H9 (cell line): ENCODE results near the gene TBC1D22A. TPM values are rescaled to one million over a fixed set of nuclear protein-coding genes. Genes with fewer than 3 reads are reported as not detected.

Source experiments
- DNase-seq: peaks from one replicate; pipeline ENCODE4 v3.0.0-alpha.2; 2017
- H2AFZ ChIP-seq: one replicate; pipeline ENCODE4 v1.6.1; 2013; ENCODE audit warnings: mild to moderate bottlenecking, low read length, control low read depth, moderate library complexity
- H2AK5ac ChIP-seq: 2 replicates; pipeline ENCODE4 v1.6.1; 2013; ENCODE audit warnings: low read length, control low read depth, mixed read lengths; ENCODE audit not compliant: insufficient read length
- H2BK120ac ChIP-seq: one replicate; pipeline ENCODE4 v1.6.1; 2013; ENCODE audit warnings: low read depth, mild to moderate bottlenecking, low read length, control low read depth, inconsistent platforms; ENCODE audit not compliant: poor library complexity, severe bottlenecking
- H2BK12ac ChIP-seq: 2 replicates; pipeline ENCODE4 v1.6.1; 2013; ENCODE audit warnings: low read length, control low read depth, mixed read lengths, low read depth; ENCODE audit not compliant: insufficient read length
- H2BK15ac ChIP-seq: 2 replicates; pipeline ENCODE4 v1.6.1; 2013; ENCODE audit warnings: low read depth, low read length, control low read depth
- H2BK20ac ChIP-seq: one replicate; pipeline ENCODE4 v1.6.1; 2013; ENCODE audit warnings: low read depth, mild to moderate bottlenecking, low read length, control low read depth, inconsistent platforms; ENCODE audit not compliant: poor library complexity, severe bottlenecking
- H2BK5ac ChIP-seq: 2 replicates; pipeline ENCODE4 v1.6.1; 2013; ENCODE audit warnings: low read length, control low read depth, mixed read lengths; ENCODE audit not compliant: insufficient read length
- H3K14ac ChIP-seq: 2 replicates; pipeline ENCODE4 v1.6.1; 2013; ENCODE audit warnings: low read length, control low read depth; ENCODE audit not compliant: insufficient read depth
- H3K18ac ChIP-seq: 2 replicates; pipeline ENCODE4 v1.6.1; 2013; ENCODE audit warnings: low read depth, mild to moderate bottlenecking, mixed read lengths, low read length, control low read depth; ENCODE audit not compliant: insufficient read length
- H3K23ac ChIP-seq: 2 replicates; pipeline ENCODE4 v1.6.1; 2013; ENCODE audit warnings: low read length, control low read depth, mixed read lengths, low read depth; ENCODE audit not compliant: insufficient read length
- H3K23me2 ChIP-seq: 2 replicates; pipeline ENCODE4 v1.6.1; 2013; ENCODE audit warnings: low read depth, mild to moderate bottlenecking, mixed read lengths, low read length, control low read depth; ENCODE audit not compliant: insufficient read length, poor library complexity, severe bottlenecking
- H3K27ac ChIP-seq: 2 replicates; pipeline ENCODE4 v1.5.1; 2013; ENCODE audit warnings: low read length, control low read depth, mixed read lengths, low read depth; ENCODE audit not compliant: insufficient read length
- H3K27me3 ChIP-seq: 2 replicates; pipeline ENCODE4 v1.6.1; 2013; ENCODE audit warnings: low read length, control low read depth, inconsistent platforms; ENCODE audit not compliant: insufficient read depth
- H3K4ac ChIP-seq: 2 replicates; pipeline ENCODE4 v1.6.1; 2013; ENCODE audit warnings: low read depth, mild to moderate bottlenecking, control low read depth, inconsistent platforms, low read length, moderate library complexity
- H3K4me1 ChIP-seq: 2 replicates; pipeline ENCODE4 v1.6.1; 2013; ENCODE audit warnings: low read length, control low read depth, inconsistent platforms; ENCODE audit not compliant: insufficient read depth
- H3K4me2 ChIP-seq: 2 replicates; pipeline ENCODE4 v1.6.1; 2013; ENCODE audit warnings: low read length, control low read depth, mixed read lengths; ENCODE audit not compliant: insufficient read length, insufficient read depth
- H3K56ac ChIP-seq: 2 replicates; pipeline ENCODE4 v1.6.1; 2013; ENCODE audit warnings: low read depth, mild to moderate bottlenecking, mixed read lengths, low read length, control low read depth; ENCODE audit not compliant: insufficient read length
- H3K79me1 ChIP-seq: 2 replicates; pipeline ENCODE4 v1.6.1; 2013; ENCODE audit warnings: low read depth, mild to moderate bottlenecking, moderate library complexity, low read length, control low read depth, inconsistent platforms; ENCODE audit not compliant: insufficient read depth, poor library complexity, severe bottlenecking
- H3K79me2 ChIP-seq: 2 replicates; pipeline ENCODE4 v1.6.1; 2013; ENCODE audit warnings: low read length, control low read depth, inconsistent platforms; ENCODE audit not compliant: insufficient read depth
- H3K9ac ChIP-seq: 2 replicates; pipeline ENCODE4 v1.6.1; 2013; ENCODE audit warnings: low read length, control low read depth, mixed read lengths; ENCODE audit not compliant: insufficient read length; ENCODE audit errors: extremely low read depth
- H3K9me3 ChIP-seq: one replicate; pipeline ENCODE4 v1.6.1; 2013; ENCODE audit warnings: low read depth, low read length, inconsistent platforms; ENCODE audit not compliant: control insufficient read depth
- H3T11ph ChIP-seq: one replicate; pipeline ENCODE4 v1.6.1; 2013; ENCODE audit warnings: mild to moderate bottlenecking, low read length, control low read depth, inconsistent platforms
- H4K20me1 ChIP-seq: one replicate; pipeline ENCODE4 v1.6.1; 2013; ENCODE audit not compliant: control insufficient read depth, insufficient read length, insufficient read depth
- H4K5ac ChIP-seq: 2 replicates; pipeline ENCODE4 v1.6.1; 2013; ENCODE audit warnings: low read depth, mild to moderate bottlenecking, mixed read lengths, low read length, control low read depth; ENCODE audit not compliant: insufficient read length
- H4K8ac ChIP-seq: replicated peaks from 2 replicates; pipeline ENCODE4 v1.6.1; 2013; ENCODE audit warnings: low read length, control low read depth, mixed read lengths, low read depth; ENCODE audit not compliant: insufficient read length
- H4K91ac ChIP-seq: 2 replicates; pipeline ENCODE4 v1.6.1; 2013; ENCODE audit warnings: low read depth, mild to moderate bottlenecking, moderate library complexity, mixed read lengths, low read length, control low read depth; ENCODE audit not compliant: insufficient read length
- H3K27ac Mint-ChIP-seq, 3 experiments: 2 replicates in 2 of 3; 3 replicates in 1 of 3; pipeline ENCODE4 v1.8.0; 2020 to 2021; ENCODE audit warnings: mixed read lengths in 3 of 3, mild to moderate bottlenecking in 1 of 3, moderate library complexity in 1 of 3
- H3K27me3 Mint-ChIP-seq: 2 replicates; pipeline ENCODE4 v1.8.0; 2021; ENCODE audit warnings: low read depth, mild to moderate bottlenecking, moderate library complexity, mixed read lengths
- H3K36me3 Mint-ChIP-seq, 3 experiments: 2 replicates in 2 of 3; 3 replicates in 1 of 3; pipeline ENCODE4 v1.8.0; 2020 to 2021; ENCODE audit warnings: low read depth in 3 of 3, mixed read lengths in 3 of 3; ENCODE audit not compliant: insufficient read depth in 1 of 3
- H3K4me1 Mint-ChIP-seq, 2 experiments: 2 replicates each; pipeline ENCODE4 v1.8.0; 2020; ENCODE audit warnings: mixed read lengths in 2 of 2
- H3K4me3 Mint-ChIP-seq, 2 experiments: 2 replicates in 1 of 2; 3 replicates in 1 of 2; pipeline ENCODE4 v1.8.0; 2020 to 2021; ENCODE audit warnings: mild to moderate bottlenecking in 2 of 2, mixed read lengths in 2 of 2, moderate library complexity in 1 of 2
- H3K9me3 Mint-ChIP-seq, 2 experiments: 2 replicates in 1 of 2; 3 replicates in 1 of 2; pipeline ENCODE4 v1.8.0; 2020; ENCODE audit warnings: mild to moderate bottlenecking in 2 of 2, mixed read lengths in 2 of 2, moderate library complexity in 1 of 2
- WGBS: extraction: QIAGEN DNeasy Blood & Tissue Kit; methylation state at CpG from one replicate; pipeline ENCODE4 v1.1.7; 2013; ENCODE audit warnings: missing lambda C conversion rate, low lambda C conversion rate, mixed read lengths; ENCODE audit not compliant: insufficient read length; ENCODE audit errors: extremely low coverage; 5-methylcytosine and 5-hydroxymethylcytosine counted together
- total RNA-seq: library from RNA; stranded (reverse); gene quantifications from 2 replicates; pipeline ENCODE4 v1.2.1, GENCODE V29; 2021
- TF ChIP-seq, protein P1 (sequence below): fragments of 200-600 bp; sonication (generic); conservative IDR thresholded peaks from 3 replicates; pipeline ENCODE4 v1.8.0; 2021; ENCODE audit warnings: antibody characterized with exemption, mild to moderate bottlenecking

The TBC1D22A gene
- total RNA-seq, 1 experiment from 2014 or later, result 20.8 TPM

DNA sequence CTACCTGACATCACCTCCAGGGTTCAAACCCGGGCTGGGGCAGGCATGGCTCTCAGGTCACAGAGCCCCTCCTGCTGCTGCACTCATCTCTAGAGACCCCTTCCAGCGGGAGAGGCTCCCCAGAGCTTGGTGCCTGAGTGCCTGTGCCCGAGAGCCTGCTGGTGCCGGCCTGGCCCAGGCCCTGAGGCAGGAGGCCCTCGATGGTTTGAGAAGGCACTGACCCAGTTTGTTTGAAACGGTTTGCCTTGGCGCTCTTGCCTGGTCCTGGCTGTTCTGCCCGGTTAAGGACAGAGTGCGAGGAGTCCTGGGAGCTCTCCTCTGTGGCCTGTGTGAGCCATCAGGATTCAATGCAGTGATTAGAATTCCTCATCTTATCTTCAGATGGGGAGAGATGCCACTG, 88.9 kb downstream of the TBC1D22A start:
- Histone ChIP-seq H3K27ac (no peak overlapping the region), H3K79me2 (no peaks in the 10 kb centered on the region), H2BK12ac (no peak overlapping the region), H3K56ac (no peak overlapping the region), H4K8ac (no peak overlapping the region), H3K9ac (no peak overlapping the region), H4K91ac (no peak overlapping the region), H2BK20ac (no peak overlapping the region), H3K14ac (no peak overlapping the region), H3K79me1 (no peaks in the 10 kb centered on the region), H4K5ac (no peak overlapping the region), H3K23ac (no peak overlapping the region), H3K4me2 (no peak overlapping the region), H3K23me2 (no peaks in the 10 kb centered on the region), H3K18ac (no peak overlapping the region), H3K9me3 (no peaks in the 10 kb centered on the region), H4K20me1 (no peaks in the 10 kb centered on the region), H2BK5ac (no peak overlapping the region), H2BK120ac (no peak overlapping the region), H3T11ph (no peak overlapping the region), H3K4ac (no peak overlapping the region), H2AFZ (no peak overlapping the region), H2BK15ac (no peak overlapping the region), H3K27me3 (no peaks in the 10 kb centered on the region), H2AK5ac (no peak overlapping the region), H3K4me1 (peaks cover 5% of the 10 kb centered on the region; the same call in 1 of the 2 replicates)
- Mint-ChIP-seq H3K27me3 (no peaks in the 10 kb centered on the region), H3K4me3 (no peak overlapping the region), H3K27ac (peak overlapping the region in 1 of 3 experiments; percentile 33; a peak in 1 of 7 replicates), H3K36me3 (peaks cover 6 to 20% (median 17%) of the 10 kb centered on the region in 3 experiments; a peak in 6 of 7 replicates), H3K4me1 (peaks cover 14 to 29% of the 10 kb centered on the region in 2 experiments), H3K9me3 (no peaks in the 10 kb centered on the region)
- no CpG with 5 or more reads among the region's 9 CpGs for WGBS
- TF ChIP-seq, protein P1, sequence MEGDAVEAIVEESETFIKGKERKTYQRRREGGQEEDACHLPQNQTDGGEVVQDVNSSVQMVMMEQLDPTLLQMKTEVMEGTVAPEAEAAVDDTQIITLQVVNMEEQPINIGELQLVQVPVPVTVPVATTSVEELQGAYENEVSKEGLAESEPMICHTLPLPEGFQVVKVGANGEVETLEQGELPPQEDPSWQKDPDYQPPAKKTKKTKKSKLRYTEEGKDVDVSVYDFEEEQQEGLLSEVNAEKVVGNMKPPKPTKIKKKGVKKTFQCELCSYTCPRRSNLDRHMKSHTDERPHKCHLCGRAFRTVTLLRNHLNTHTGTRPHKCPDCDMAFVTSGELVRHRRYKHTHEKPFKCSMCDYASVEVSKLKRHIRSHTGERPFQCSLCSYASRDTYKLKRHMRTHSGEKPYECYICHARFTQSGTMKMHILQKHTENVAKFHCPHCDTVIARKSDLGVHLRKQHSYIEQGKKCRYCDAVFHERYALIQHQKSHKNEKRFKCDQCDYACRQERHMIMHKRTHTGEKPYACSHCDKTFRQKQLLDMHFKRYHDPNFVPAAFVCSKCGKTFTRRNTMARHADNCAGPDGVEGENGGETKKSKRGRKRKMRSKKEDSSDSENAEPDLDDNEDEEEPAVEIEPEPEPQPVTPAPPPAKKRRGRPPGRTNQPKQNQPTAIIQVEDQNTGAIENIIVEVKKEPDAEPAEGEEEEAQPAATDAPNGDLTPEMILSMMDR, result no peak
- DNase-seq, result no peak
